GM12878 (cell line): ENCODE measurements around the gene COMMD1. TPM values are rescaled to one million over a fixed set of nuclear protein-coding genes. Genes with fewer than 3 reads are reported as not detected.

Experiments
- ATAC-seq: fragments of 200-7000 bp; cut with Tn5 transposase; 3 replicates; pipeline ENCODE4 v1.9.1; 2020; ENCODE audit warnings: mild to moderate bottlenecking, moderate library complexity
- BruUV-seq: library from RNA; stranded (reverse); fragments of 400-500 nt; replicated peaks from 2 replicates; lab custom pipeline; 2021; lab: Mats Ljungman, UMichigan
- CTCF ChIA-PET: fragments of 300-600 bp; sonication (Branson Sonifier 250); formaldehyde crosslinking; extraction: SDS; loops from one replicate; lab custom pipeline; 2021; ENCODE audit warnings: inconsistent platforms; lab: Yijun Ruan, JAX
- POLR2A ChIA-PET: fragments of 350-600 bp; formaldehyde crosslinking; extraction: SDS; loops from one replicate; lab custom pipeline; 2021; ENCODE audit warnings: inconsistent platforms; lab: Charles Lee
- RAD21 ChIA-PET: fragments of 300-600 bp; sonication (Branson Sonifier 250); formaldehyde crosslinking; loops from one replicate; lab custom pipeline; 2023; ENCODE audit warnings: antibody characterized with exemption; ENCODE audit not compliant: unreplicated experiment; lab: Charles Lee
- SMC1A ChIA-PET: fragments of 300-600 bp; sonication (Branson Sonifier 250); formaldehyde crosslinking; loops from one replicate; lab custom pipeline; 2023; ENCODE audit not compliant: unreplicated experiment, uncharacterized antibody; lab: Charles Lee
- DNase-seq: peaks from one replicate; pipeline ENCODE4 v3.0.0-alpha.2; 2011; ENCODE audit warnings: low read depth, low spot score
- FAIRE-seq: peaks from 3 replicates; lab custom pipeline; 2011; peaks lifted over from hg19 to GRCh38; lab: Jason Lieb, UNC
- H2AFZ ChIP-seq: 2 replicates; pipeline ENCODE4 v1.6.0; 2011; ENCODE audit warnings: low read depth, low read length, control low read depth; ENCODE audit not compliant: control insufficient read depth
- H3K27ac ChIP-seq: 2 replicates; pipeline ENCODE4 v1.5.1; 2011; ENCODE audit warnings: control low read depth; ENCODE audit not compliant: control insufficient read depth, insufficient read depth
- H3K27me3 ChIP-seq, 2 experiments: replicated peaks in 1 of 2; 2 replicates each; pipeline versions ENCODE4 v1.6.0 to v1.6.1; 2011; ENCODE audit warnings: low read length in 1 of 2; ENCODE audit not compliant: control insufficient read depth in 2 of 2, insufficient read depth in 2 of 2
- H3K36me3 ChIP-seq, 2 experiments: 2 replicates each; pipeline ENCODE4 v1.5.1; 2011; ENCODE audit warnings: low read length in 1 of 2; ENCODE audit not compliant: control insufficient read depth in 2 of 2, insufficient read depth in 2 of 2
- H3K4me1 ChIP-seq: 2 replicates; pipeline ENCODE4 v1.6.1; 2011; ENCODE audit warnings: mild to moderate bottlenecking, low read length, moderate library complexity, mixed read lengths; ENCODE audit not compliant: control insufficient read depth, insufficient read depth
- H3K4me2 ChIP-seq: 2 replicates; pipeline ENCODE4 v1.6.0; 2011; ENCODE audit warnings: control low read depth; ENCODE audit not compliant: control insufficient read depth, insufficient read depth
- H3K4me3 ChIP-seq: fragments of 200-600 bp; sonication (generic); 2 replicates; pipeline ENCODE4 v1.5.1; 2016
- H3K79me2 ChIP-seq: 2 replicates; pipeline ENCODE4 v1.6.0; 2011; ENCODE audit warnings: low read length; ENCODE audit not compliant: control insufficient read depth, insufficient read depth
- H3K9ac ChIP-seq: 2 replicates; pipeline ENCODE4 v1.8.0; 2011; ENCODE audit warnings: low read length, control low read depth, mixed read lengths; ENCODE audit not compliant: control insufficient read depth, insufficient read depth
- H3K9me3 ChIP-seq: replicated peaks from 3 replicates; pipeline ENCODE4 v1.5.1; 2011; ENCODE audit warnings: mild to moderate bottlenecking, low read length; ENCODE audit not compliant: control insufficient read depth, insufficient read depth
- H4K20me1 ChIP-seq: 2 replicates; pipeline ENCODE4 v1.6.0; 2011; ENCODE audit not compliant: control insufficient read depth, insufficient read depth
- ATF7 ChIP-seq: fragments of 450-650 bp; IDR thresholded peaks from 2 replicates; pipeline ENCODE4 v1.6.1; 2016; ENCODE audit warnings: low read depth, mild to moderate bottlenecking
- BMI1 ChIP-seq: fragments of 450-650 bp; IDR thresholded peaks from 2 replicates; pipeline ENCODE4 v1.6.1; 2016; ENCODE audit warnings: mild to moderate bottlenecking, moderate library complexity, borderline replicate concordance
- CBX3 ChIP-seq: fragments of 200-600 bp; sonication (generic); IDR thresholded peaks from 2 replicates; pipeline ENCODE4 v1.6.1; 2016; ENCODE audit warnings: low read depth, borderline replicate concordance
- ESRRA ChIP-seq: IDR thresholded peaks from 2 replicates; pipeline ENCODE4 v1.6.1; 2012; ENCODE audit warnings: mild to moderate bottlenecking, low read length, improper control_type of control experiment
- GATAD2B ChIP-seq: fragments of 450-650 bp; conservative IDR thresholded peaks from 2 replicates; pipeline ENCODE4 v1.6.1; 2017; ENCODE audit warnings: low read depth, mild to moderate bottlenecking, moderate library complexity
- JUNB ChIP-seq: IDR thresholded peaks from 2 replicates; pipeline ENCODE4 v1.6.1; 2016; ENCODE audit warnings: antibody characterized with exemption, mild to moderate bottlenecking
- MEF2B ChIP-seq: fragments of 450-650 bp; IDR thresholded peaks from 2 replicates; pipeline ENCODE4 v1.6.1; 2018; ENCODE audit warnings: mild to moderate bottlenecking, moderate library complexity; ENCODE audit not compliant: partially characterized antibody, poor library complexity, severe bottlenecking
- NFIC ChIP-seq: IDR thresholded peaks from 2 replicates; pipeline ENCODE4 v1.6.1; 2012; ENCODE audit warnings: low read depth, mild to moderate bottlenecking, inconsistent platforms, low read length, moderate library complexity
- NFYB ChIP-seq: IDR thresholded peaks from 2 replicates; pipeline ENCODE4 v1.6.1; 2011; ENCODE audit warnings: low read depth, mild to moderate bottlenecking, low read length, improper control_type of control experiment, moderate library complexity; ENCODE audit not compliant: insufficient read depth
- RFX5 ChIP-seq: IDR thresholded peaks from 2 replicates; pipeline ENCODE4 v1.6.1; 2011; ENCODE audit warnings: low read depth, low read length, improper control_type of control experiment
- SMAD5 ChIP-seq: IDR thresholded peaks from 2 replicates; pipeline ENCODE4 v1.6.1; 2016; ENCODE audit warnings: antibody characterized with exemption, low read depth
- SMC3 ChIP-seq: IDR thresholded peaks from 2 replicates; pipeline ENCODE4 v1.6.1; 2011; ENCODE audit warnings: low read length, improper control_type of control experiment, borderline replicate concordance
- TARDBP ChIP-seq: IDR thresholded peaks from 2 replicates; pipeline ENCODE4 v1.6.1; 2016; ENCODE audit warnings: borderline replicate concordance
- in situ Hi-C: fragments of 300-500 bp; cut with MboI; formaldehyde crosslinking; loops from 9 replicates; pipeline ENCODE4 v1.14.3; 2018; ENCODE audit warnings: mixed read lengths
- intact Hi-C: fragments of 100-400 bp; cut with micrococcal nuclease; formaldehyde crosslinking; loops from one replicate; pipeline ENCODE4 v1.14.2; 2022; ENCODE audit not compliant: unreplicated experiment
- polyA plus RNA-seq, 11 experiments: library from polyadenylated mRNA; depleted of rRNA in 4 of 11; unstranded in 6 of 11; stranded (reverse) in 5 of 11; fragments of >200 nt; fragmentation: Nextera tagmentation in 4 of 11; fragmentation: Illumina TruSeq in 1 of 11; extraction: Ambion mirVana in 4 of 11; extraction: Trizol in 1 of 11; gene quantifications; 1 replicate in 1 of 11; 2 replicates in 10 of 11; pipeline versions ENCODE4 v1.2.1 to v1.2.3, GENCODE V29; 2011 to 2016; ENCODE audit warnings: inconsistent platforms in 2 of 11, missing spikeins in 2 of 11, low read depth in 1 of 11
- total RNA-seq, 4 experiments: library from RNA; depleted of rRNA in 3 of 4; stranded (reverse); fragments of >200 nt in 3 of 4; fragmentation: Illumina TruSeq in 1 of 4; extraction: Trizol in 1 of 4; gene quantifications; 2 replicates each; pipeline versions ENCODE4 v1.2.1 to v1.2.3, GENCODE V29; 2013 to 2021
- TF ChIP-seq, protein P1 (sequence below): fragments of 450-650 bp; IDR thresholded peaks from 2 replicates; pipeline ENCODE4 v1.6.1; 2017; ENCODE audit warnings: borderline replicate concordance
- TF ChIP-seq, protein P2 (sequence below): fragments of 450-650 bp; IDR thresholded peaks from 2 replicates; pipeline ENCODE4 v1.6.1; 2017; ENCODE audit warnings: mild to moderate bottlenecking, low read depth, inconsistent platforms; ENCODE audit not compliant: poor library complexity, severe bottlenecking
- TF ChIP-seq, protein P3 (sequence below): fragments of 450-650 bp; conservative IDR thresholded peaks from 2 replicates; pipeline ENCODE4 v1.6.1; 2017; ENCODE audit warnings: mild to moderate bottlenecking, moderate library complexity
- TF ChIP-seq, protein P4 (sequence below): fragments of 450-650 bp; formaldehyde crosslinking; IDR thresholded peaks from 2 replicates; pipeline ENCODE4 v1.4.0; 2022; ENCODE audit warnings: mild to moderate bottlenecking, moderate library complexity

The COMMD1 gene
- total and polyA plus RNA-seq, 10 of the 15 experiments (the other 5 are each of a cell fraction or from before 2014, with no cell fraction given) = 39.7 to 210 (median 53.7) TPM

DNA sequence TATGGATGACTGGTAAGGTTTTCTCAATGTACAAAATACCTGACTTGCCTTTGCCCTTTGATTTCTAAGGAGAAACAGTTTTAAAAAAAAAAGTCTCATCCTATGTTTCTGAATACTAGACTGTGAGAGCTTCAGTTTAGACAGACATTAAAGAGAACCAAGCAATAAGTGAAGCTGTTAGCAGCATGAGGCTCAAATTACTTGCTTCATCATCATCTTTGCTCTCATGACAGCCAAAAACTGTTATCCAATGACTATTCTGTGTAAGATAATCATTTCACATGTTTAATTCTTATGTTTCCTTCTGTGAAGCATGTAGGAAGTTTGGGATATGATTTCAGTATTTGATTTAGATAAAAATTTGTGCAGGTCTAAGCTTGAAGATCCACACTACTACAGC, 129.2 kb downstream of the COMMD1 start:
- no peak overlapping the region for H3K4me2 ChIP-seq
- DNase-seq (no peak), ATAC-seq (no peak), FAIRE-seq (no peak)
- ChIA-PET POLR2A (interaction anchor here (0.6 to 1.2 kb wide), 3 partner anchors 13 to 95 kb away, joined by 3 to 4 read pairs (median 4); no protein-coding TSS in a partner anchor), CTCF (interaction anchor here (0.7 to 1.3 kb wide), 4 partner anchors 10 to 31 kb away, joined by 3 read pairs; no protein-coding TSS in a partner anchor), RAD21 (interaction anchor here (1.0 to 1.3 kb wide), 2 partner anchors 36 to 178 kb away, joined by 3 to 4 read pairs; no protein-coding TSS in a partner anchor), SMC1A (interaction anchor here (1.1 to 2.8 kb wide), 6 partner anchors 8 to 166 kb away, joined by 3 to 13 read pairs (median 4); no protein-coding TSS in a partner anchor)
- no peak overlapping the region for H3K9ac ChIP-seq
- in situ Hi-C loops (no loop called here), intact Hi-C loops (loop anchor here (5.0 kb wide), 1 partner anchor 108 kb away; no protein-coding TSS in a partner anchor)
- no peaks in the 10 kb centered on the region for H3K36me3 ChIP-seq
- H2AFZ ChIP-seq = no peak overlapping the region
- no TSS peak for BruUV-seq
- peaks cover 3% of the 10 kb centered on the region; the same call in 2 of the 3 replicates for H3K9me3 ChIP-seq
- H3K27me3 ChIP-seq = no peaks in the 10 kb centered on the region
- H4K20me1 ChIP-seq = no peaks in the 10 kb centered on the region
- no peak overlapping the region for H3K4me3 ChIP-seq
- peaks cover 2% of the 10 kb centered on the region for H3K79me2 ChIP-seq
- peaks cover 30% of the 10 kb centered on the region for H3K4me1 ChIP-seq
- H3K27ac ChIP-seq = no peak overlapping the region
- TF ChIP-seq, protein P1, sequence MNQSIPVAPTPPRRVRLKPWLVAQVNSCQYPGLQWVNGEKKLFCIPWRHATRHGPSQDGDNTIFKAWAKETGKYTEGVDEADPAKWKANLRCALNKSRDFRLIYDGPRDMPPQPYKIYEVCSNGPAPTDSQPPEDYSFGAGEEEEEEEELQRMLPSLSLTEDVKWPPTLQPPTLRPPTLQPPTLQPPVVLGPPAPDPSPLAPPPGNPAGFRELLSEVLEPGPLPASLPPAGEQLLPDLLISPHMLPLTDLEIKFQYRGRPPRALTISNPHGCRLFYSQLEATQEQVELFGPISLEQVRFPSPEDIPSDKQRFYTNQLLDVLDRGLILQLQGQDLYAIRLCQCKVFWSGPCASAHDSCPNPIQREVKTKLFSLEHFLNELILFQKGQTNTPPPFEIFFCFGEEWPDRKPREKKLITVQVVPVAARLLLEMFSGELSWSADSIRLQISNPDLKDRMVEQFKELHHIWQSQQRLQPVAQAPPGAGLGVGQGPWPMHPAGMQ = no peak
- no peak for TF ChIP-seq TARDBP
- no peak for TF ChIP-seq RFX5
- TF ChIP-seq ESRRA = no peak
- no peak for TF ChIP-seq ATF7
- TF ChIP-seq NFIC = no peak
- no peak for TF ChIP-seq SMC3
- TF ChIP-seq JUNB = no peak
- TF ChIP-seq, protein P2, sequence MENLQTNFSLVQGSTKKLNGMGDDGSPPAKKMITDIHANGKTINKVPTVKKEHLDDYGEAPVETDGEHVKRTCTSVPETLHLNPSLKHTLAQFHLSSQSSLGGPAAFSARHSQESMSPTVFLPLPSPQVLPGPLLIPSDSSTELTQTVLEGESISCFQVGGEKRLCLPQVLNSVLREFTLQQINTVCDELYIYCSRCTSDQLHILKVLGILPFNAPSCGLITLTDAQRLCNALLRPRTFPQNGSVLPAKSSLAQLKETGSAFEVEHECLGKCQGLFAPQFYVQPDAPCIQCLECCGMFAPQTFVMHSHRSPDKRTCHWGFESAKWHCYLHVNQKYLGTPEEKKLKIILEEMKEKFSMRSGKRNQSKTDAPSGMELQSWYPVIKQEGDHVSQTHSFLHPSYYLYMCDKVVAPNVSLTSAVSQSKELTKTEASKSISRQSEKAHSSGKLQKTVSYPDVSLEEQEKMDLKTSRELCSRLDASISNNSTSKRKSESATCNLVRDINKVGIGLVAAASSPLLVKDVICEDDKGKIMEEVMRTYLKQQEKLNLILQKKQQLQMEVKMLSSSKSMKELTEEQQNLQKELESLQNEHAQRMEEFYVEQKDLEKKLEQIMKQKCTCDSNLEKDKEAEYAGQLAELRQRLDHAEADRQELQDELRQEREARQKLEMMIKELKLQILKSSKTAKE = no peak
- TF ChIP-seq, protein P3, sequence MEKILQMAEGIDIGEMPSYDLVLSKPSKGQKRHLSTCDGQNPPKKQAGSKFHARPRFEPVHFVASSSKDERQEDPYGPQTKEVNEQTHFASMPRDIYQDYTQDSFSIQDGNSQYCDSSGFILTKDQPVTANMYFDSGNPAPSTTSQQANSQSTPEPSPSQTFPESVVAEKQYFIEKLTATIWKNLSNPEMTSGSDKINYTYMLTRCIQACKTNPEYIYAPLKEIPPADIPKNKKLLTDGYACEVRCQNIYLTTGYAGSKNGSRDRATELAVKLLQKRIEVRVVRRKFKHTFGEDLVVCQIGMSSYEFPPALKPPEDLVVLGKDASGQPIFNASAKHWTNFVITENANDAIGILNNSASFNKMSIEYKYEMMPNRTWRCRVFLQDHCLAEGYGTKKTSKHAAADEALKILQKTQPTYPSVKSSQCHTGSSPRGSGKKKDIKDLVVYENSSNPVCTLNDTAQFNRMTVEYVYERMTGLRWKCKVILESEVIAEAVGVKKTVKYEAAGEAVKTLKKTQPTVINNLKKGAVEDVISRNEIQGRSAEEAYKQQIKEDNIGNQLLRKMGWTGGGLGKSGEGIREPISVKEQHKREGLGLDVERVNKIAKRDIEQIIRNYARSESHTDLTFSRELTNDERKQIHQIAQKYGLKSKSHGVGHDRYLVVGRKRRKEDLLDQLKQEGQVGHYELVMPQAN = no peak
- no peak for TF ChIP-seq BMI1
- TF ChIP-seq CBX3 = no peak
- TF ChIP-seq NFYB = no peak
- TF ChIP-seq, protein P4, sequence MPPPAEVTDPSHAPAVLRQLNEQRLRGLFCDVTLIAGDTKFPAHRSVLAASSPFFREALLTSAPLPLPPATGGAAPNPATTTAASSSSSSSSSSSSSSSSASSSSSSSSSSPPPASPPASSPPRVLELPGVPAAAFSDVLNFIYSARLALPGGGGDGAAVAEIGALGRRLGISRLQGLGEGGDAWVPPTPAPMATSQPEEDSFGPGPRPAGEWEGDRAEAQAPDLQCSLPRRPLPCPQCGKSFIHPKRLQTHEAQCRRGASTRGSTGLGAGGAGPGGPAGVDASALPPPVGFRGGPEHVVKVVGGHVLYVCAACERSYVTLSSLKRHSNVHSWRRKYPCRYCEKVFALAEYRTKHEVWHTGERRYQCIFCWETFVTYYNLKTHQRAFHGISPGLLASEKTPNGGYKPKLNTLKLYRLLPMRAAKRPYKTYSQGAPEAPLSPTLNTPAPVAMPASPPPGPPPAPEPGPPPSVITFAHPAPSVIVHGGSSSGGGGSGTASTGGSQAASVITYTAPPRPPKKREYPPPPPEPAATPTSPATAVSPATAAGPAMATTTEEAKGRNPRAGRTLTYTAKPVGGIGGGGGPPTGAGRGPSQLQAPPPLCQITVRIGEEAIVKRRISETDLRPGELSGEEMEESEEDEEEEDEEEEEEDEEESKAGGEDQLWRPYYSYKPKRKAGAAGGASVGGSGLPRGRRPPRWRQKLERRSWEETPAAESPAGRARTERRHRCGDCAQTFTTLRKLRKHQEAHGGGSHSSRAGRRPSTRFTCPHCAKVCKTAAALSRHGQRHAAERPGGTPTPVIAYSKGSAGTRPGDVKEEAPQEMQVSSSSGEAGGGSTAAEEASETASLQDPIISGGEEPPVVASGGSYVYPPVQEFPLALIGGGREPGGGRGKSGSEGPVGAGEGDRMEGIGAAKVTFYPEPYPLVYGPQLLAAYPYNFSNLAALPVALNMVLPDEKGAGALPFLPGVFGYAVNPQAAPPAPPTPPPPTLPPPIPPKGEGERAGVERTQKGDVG (CRISPR knock-in tag) = no peak
- TF ChIP-seq SMAD5 = no peak
- TF ChIP-seq MEF2B = no peak
- no peak for TF ChIP-seq GATAD2B
